ENCODE results near the gene PLCB1.

DNA sequence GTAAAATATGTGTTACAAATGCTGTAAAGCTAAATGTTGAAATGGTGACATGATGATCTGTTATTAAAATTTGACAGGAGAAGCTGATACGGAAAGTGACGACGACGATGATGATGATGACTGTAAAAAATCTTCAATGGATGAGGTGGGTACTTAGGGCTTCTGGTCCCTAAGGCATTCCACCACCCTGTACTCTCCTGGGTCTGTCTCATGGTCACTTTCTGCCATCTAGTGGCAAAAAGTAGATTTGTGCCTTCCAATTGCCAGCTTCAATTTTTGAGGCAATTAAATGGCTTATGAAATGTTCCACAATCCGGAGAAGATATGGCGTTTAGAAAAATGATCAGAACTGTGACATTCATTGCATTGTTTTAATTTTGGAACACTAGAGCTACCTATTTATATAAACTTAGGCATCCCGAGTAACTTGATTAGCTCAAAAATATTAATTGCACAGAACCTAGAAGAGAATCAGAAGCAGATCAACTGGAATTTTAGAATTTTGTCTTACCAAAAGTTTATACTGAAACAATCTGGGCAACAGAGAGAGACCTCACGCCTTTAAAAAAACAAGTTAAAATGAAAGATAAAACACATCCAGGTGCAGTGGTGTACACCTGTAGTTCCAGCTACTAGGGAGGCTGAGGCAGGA lies 590.3 kb downstream of the PLCB1 start:
- TF ChIP-seq, protein P1, sequence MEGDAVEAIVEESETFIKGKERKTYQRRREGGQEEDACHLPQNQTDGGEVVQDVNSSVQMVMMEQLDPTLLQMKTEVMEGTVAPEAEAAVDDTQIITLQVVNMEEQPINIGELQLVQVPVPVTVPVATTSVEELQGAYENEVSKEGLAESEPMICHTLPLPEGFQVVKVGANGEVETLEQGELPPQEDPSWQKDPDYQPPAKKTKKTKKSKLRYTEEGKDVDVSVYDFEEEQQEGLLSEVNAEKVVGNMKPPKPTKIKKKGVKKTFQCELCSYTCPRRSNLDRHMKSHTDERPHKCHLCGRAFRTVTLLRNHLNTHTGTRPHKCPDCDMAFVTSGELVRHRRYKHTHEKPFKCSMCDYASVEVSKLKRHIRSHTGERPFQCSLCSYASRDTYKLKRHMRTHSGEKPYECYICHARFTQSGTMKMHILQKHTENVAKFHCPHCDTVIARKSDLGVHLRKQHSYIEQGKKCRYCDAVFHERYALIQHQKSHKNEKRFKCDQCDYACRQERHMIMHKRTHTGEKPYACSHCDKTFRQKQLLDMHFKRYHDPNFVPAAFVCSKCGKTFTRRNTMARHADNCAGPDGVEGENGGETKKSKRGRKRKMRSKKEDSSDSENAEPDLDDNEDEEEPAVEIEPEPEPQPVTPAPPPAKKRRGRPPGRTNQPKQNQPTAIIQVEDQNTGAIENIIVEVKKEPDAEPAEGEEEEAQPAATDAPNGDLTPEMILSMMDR (conservative IDR thresholded peaks at IDR 0.05; ENCODE audit: low read length): peak; percentile 94
- TF ChIP-seq EZH2phosphoT487 (IDR thresholded peaks at IDR 0.05; ENCODE audit: borderline replicate concordance): no peak
